HepG2 (cell line): ENCODE data around the gene CHD2.

ENCODE experiments used
- BHLHE40 ChIP-seq: IDR thresholded peaks from 2 replicates; pipeline ENCODE4 v1.6.1; 2011; ENCODE audit warnings: low read length, improper control_type of control experiment
- HNRNPK ChIP-seq: fragments of 200-400 bp; formaldehyde crosslinking; IDR thresholded peaks from 2 replicates; pipeline ENCODE4 v1.6.1; 2018; ENCODE audit warnings: low read length, low read depth, moderate library complexity, mild to moderate bottlenecking; ENCODE audit not compliant: poor library complexity, severe bottlenecking
- KLF16 ChIP-seq, 2 experiments: sonication (generic) in 1 of 2; formaldehyde crosslinking in 1 of 2; IDR thresholded peaks; 2 replicates each; pipeline versions ENCODE4 v1.6.1 to v1.8.0; 2016 to 2023; ENCODE audit warnings: missing genetic modification reagents in 2 of 2, missing compliant biosample characterization in 1 of 2
- SMC3 ChIP-seq: IDR thresholded peaks from 2 replicates; pipeline ENCODE4 v1.6.1; 2011; ENCODE audit warnings: low read length, improper control_type of control experiment
- SP1 ChIP-seq, 2 experiments: fragments of 450-650 bp in 1 of 2; sonication (generic) in 1 of 2; formaldehyde crosslinking in 1 of 2; IDR thresholded peaks; 2 replicates each; pipeline versions ENCODE4 v1.4.0 to v1.6.1; 2016 to 2020; ENCODE audit warnings: missing genetic modification reagents in 1 of 2
- STAT5B ChIP-seq: sonication (generic); formaldehyde crosslinking; IDR thresholded peaks from 2 replicates; pipeline ENCODE4 v1.4.0; 2020; ENCODE audit warnings: missing genetic modification reagents
- TAF1 ChIP-seq: sonication (generic); formaldehyde crosslinking; IDR thresholded peaks from 2 replicates; pipeline ENCODE4 v1.4.0; 2020; ENCODE audit warnings: missing genetic modification reagents
- TF ChIP-seq, protein P1 (sequence below): IDR thresholded peaks from 2 replicates; pipeline ENCODE4 v1.6.1; 2016

DNA sequence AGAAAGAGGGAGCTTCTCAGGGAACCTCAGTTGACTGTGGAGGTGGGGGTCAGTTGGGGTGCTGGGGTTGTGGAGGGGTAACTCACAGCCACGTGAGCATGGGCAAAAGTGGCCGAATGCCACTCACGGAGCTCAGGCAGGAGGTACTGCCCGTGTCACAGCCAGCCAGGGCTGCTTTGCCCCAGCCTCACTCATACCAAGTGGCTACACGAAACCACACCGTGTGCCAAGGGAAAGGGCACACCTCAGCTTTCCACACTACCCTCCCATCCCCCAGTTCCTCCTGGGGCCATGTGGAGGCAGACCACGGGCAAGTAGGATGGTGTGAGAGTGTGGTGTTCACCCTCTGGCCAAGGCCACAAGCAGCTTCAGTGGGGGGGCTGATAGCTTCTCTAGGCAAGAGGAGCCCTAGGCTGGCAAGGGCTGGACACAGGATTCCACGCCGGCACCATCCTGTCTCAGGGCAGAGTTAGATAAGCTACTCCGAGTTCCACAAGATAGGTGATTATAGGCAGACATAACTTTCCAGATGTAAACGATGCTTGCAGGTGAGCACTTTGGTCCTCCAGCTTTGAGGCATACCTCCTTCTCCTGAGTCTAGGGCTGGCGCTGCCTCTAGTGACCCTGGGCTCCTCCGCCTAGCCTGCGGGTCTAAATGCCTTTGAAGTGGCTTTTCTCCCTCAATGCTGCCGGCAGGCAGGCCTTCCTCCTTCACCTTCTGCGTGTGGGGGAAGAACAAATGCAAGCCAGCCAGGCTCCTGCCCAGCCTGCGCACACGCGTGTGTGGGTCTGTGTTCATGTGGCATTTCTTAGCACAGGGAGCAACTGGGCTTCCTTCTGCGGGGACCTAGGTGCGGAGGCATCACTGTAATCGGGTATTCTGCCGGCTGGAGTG lies 163.9 kb downstream of the CHD2 start:
- no peak for TF ChIP-seq TAF1 (CRISPR knock-in tag)
- no peak for TF ChIP-seq BHLHE40
- no peak for TF ChIP-seq KLF16 (CRISPR knock-in tag; IDR thresholded peaks at IDR 0.05)
- TF ChIP-seq SP1 (IDR thresholded peaks at IDR 0.05), result no peak
- no peak for TF ChIP-seq SP1 (CRISPR knock-in tag; IDR thresholded peaks at IDR 0.05)
- TF ChIP-seq, protein P1, sequence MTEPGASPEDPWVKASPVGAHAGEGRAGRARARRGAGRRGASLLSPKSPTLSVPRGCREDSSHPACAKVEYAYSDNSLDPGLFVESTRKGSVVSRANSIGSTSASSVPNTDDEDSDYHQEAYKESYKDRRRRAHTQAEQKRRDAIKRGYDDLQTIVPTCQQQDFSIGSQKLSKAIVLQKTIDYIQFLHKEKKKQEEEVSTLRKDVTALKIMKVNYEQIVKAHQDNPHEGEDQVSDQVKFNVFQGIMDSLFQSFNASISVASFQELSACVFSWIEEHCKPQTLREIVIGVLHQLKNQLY (CRISPR knock-in tag), result no peak
- no peak for TF ChIP-seq HNRNPK
- no peak for TF ChIP-seq STAT5B
- TF ChIP-seq SMC3, result no peak
